Motor neuron (in vitro differentiated cells): ENCODE data around the gene NFE2L2. TPM values are rescaled to one million over a fixed set of nuclear protein-coding genes. Genes with fewer than 3 reads are reported as not detected.
A peak's percentile ranks its signal among the peaks of the same experiment; 100 is the strongest.
"Not testable (repeated sequence)": the region's sequence is repeated elsewhere in the genome, so short reads cannot be mapped to it uniquely, and the experiment has no call there.

Experiments
- ATAC-seq, 8 experiments: fragments of 200-7000 bp; cut with Tn5 transposase; replicated peaks in 6 of 8; 2 replicates each; pipeline ENCODE4 v1.8.0; 2021; ENCODE audit warnings: mild to moderate bottlenecking in 8 of 8, moderate library complexity in 8 of 8
- H3K27ac ChIP-seq, 2 donors: fragments of 250-450 bp; sonication (Bioruptor Pico); 2 replicates each; pipeline ENCODE4 v1.9.0; 2021; ENCODE audit warnings: antibody characterized with exemption in 2 of 2, mild to moderate bottlenecking in 2 of 2, moderate library complexity in 1 of 2
- H3K4me1 ChIP-seq, 2 donors: fragments of 250-450 bp; sonication (Bioruptor Pico); replicated peaks in 1 of 2; 2 replicates each; pipeline ENCODE4 v1.6.1; 2021; ENCODE audit warnings: antibody characterized with exemption in 2 of 2, mild to moderate bottlenecking in 2 of 2, moderate library complexity in 1 of 2
- H3K4me3 ChIP-seq, 5 donors: fragments of 250-450 bp; sonication (Bioruptor Pico); 2 replicates each; pipeline ENCODE4 v1.9.0; 2021; ENCODE audit warnings: antibody characterized with exemption in 5 of 5, mild to moderate bottlenecking in 5 of 5, moderate library complexity in 4 of 5
- WGBS, 10 experiments: fragments of 450-650 bp; shearing (Covaris generic); methylation state at CpG; one replicate each; pipeline ENCODE4 v1.0.0; 2022; 5-methylcytosine and 5-hydroxymethylcytosine counted together
- in situ Hi-C, 9 experiments: fragments of 400-800 bp; cut with MboI; loops; one replicate each; pipeline ENCODE4 v1.15.0; 2021; ENCODE audit warnings: low sequenced_read_pairs in 9 of 9, low pct_unique_long_range_greater_than_20kb in 2 of 9; ENCODE audit not compliant: unreplicated experiment in 9 of 9
- total RNA-seq, 8 experiments: library from RNA; unstranded; fragments of 300-600 nt; gene quantifications; 2 replicates each; pipeline versions ENCODE4 v1.2.3 to v1.2.4, GENCODE V29; 2022

NFE2L2 gene
- total RNA-seq, 8 experiments from 2014 or later: 28.6 to 218 (median 62.0) TPM

DNA sequence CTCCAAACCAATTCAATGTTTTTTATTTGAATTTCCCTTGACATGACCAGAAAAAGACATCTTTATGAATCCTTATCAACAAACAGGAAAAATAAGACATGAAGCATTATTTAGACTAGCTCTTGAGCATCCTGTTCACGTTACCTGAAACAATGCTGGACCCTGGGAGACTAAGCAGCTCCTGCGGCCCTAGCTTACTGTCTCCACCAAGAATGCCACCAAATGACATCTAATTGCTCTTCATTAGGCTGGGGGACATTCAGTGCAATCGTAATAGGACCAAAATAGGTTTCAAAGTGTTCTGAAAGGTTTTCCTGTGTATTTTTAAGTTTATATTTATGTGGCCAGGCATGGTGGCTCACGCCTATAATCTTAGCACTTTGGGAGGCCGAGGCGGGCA is 25.5 kb downstream of the NFE2L2 start:
- H3K4me3 ChIP-seq: no peak overlapping the region
- in situ Hi-C loops: no loop called here
- WGBS, 10 experiments: 80 to 100% (median 97%) methylated on average over 1 to 4 of the region's 6 CpGs

DNA sequence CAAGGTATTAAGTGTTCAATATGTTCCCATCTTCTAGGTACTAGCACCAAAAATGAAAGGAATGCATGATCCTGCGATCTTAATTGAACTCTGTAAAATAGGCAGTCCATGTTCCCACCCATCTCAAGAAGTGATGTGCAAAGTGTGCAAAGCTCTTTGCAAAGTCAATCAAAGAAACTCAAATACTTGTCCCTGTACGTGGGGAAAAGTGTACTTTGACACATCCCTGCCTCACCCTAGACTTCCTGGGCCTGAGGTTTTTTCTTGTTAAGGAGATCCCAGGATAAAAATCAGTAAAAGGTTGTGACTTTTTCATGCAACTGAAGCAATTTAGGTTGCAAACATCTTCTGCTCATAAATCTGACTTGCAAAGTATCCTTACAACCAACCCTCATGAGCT is 26.6 kb downstream of the NFE2L2 start:
- ATAC-seq: no peak
- in situ Hi-C loops: no loop called here
- WGBS, 10 experiments: 25 to 100% (median 82%) methylated on average over 1 to 2 of the region's 2 CpGs; no CpG with 5 or more reads in 4 of the 10 experiments
- no peak overlapping the region for H3K27ac ChIP-seq
- no peak overlapping the region for H3K4me3 ChIP-seq
- peaks cover 5 to 21% of the 10 kb centered on the region in 2 donors for H3K4me1 ChIP-seq

More for the DNA sequence above, 25.5 kb downstream of the NFE2L2 start:
- ATAC-seq: no peak
- H3K4me1 ChIP-seq: peaks cover 5 to 21% of the 10 kb centered on the region in 2 donors
- H3K27ac ChIP-seq: no peak overlapping the region

- H3K4me1 ChIP-seq: peaks cover 5 to 9% of the 10 kb centered on the region in 2 donors
- no peak for ATAC-seq
- H3K4me3 ChIP-seq: no peak overlapping the region
- WGBS, 10 experiments: 87 to 100% (median 95%) methylated on average over 2 to 6 of the region's 6 CpGs; no CpG with 5 or more reads in 3 of the 10 experiments
- no peak overlapping the region for H3K27ac ChIP-seq
- in situ Hi-C loops: no loop called here
These were observed 28.6 kb downstream of the NFE2L2 start for GRCh38 chr2:177235855-177236437.

DNA sequence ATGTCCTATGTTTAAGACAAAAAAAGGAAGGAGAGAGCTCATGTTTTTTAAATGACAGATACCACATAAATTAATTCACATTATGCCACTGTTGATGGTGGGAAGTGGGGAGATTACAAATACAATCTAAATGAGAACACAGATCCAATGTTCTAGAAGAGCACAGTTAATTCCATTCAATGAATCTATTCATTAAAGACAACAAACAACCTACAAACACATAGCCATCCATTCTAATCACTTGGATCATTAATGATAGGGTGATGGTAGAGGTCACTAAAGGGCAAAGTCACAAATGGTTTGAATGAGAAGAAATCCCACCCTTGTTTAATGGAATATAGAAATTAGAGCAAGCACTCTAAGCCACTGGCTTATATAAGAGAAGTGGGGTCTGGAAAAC is 30.3 kb downstream of the NFE2L2 start:
- Histone ChIP-seq H3K4me3 (no peak overlapping the region), H3K4me1 (no peaks in the 10 kb centered on the region), H3K27ac (no peak overlapping the region)
- no peak for ATAC-seq
- in situ Hi-C loops: no loop called here

- Histone ChIP-seq H3K27ac (no peak overlapping the region), H3K4me1 (no peaks in the 10 kb centered on the region), H3K4me3 (no peak overlapping the region)
- no peak for ATAC-seq
- in situ Hi-C loops: no loop called here
- whole genome bisulfite sequencing, 10 experiments: 78 to 100% (median 94%) methylated on average over 2 to 8 of the region's 8 CpGs
These were observed 32.3 kb downstream of the NFE2L2 start for GRCh38 chr2:177232098-177232704.

GRCh38 chr2:177231270-177231669 is 33.3 kb downstream of the NFE2L2 start:
- in situ Hi-C loops: no loop called here
- Histone ChIP-seq H3K27ac (no peak overlapping the region), H3K4me1 (no peaks in the 10 kb centered on the region), H3K4me3 (no peak overlapping the region)
- no peak for ATAC-seq
- 86 to 100% (median 98%) methylated on average over 1 to 3 of the region's 3 CpGs; no CpG with 5 or more reads in 4 of the 10 experiments for WGBS, 10 experiments

GRCh38 chr2:177229442-177230242 is 34.9 kb downstream of the NFE2L2 start:
- H3K4me1 ChIP-seq: no peaks in the 10 kb centered on the region
- H3K4me3 ChIP-seq: no peak overlapping the region
- in situ Hi-C loops: no loop called here
- no peak overlapping the region for H3K27ac ChIP-seq
- ATAC-seq: peak in 6 of 8 experiments; percentile 6 to 56 (median 27)
- 80 to 100% (median 94%) methylated on average over 2 to 7 of the region's 8 CpGs for WGBS, 10 experiments

DNA sequence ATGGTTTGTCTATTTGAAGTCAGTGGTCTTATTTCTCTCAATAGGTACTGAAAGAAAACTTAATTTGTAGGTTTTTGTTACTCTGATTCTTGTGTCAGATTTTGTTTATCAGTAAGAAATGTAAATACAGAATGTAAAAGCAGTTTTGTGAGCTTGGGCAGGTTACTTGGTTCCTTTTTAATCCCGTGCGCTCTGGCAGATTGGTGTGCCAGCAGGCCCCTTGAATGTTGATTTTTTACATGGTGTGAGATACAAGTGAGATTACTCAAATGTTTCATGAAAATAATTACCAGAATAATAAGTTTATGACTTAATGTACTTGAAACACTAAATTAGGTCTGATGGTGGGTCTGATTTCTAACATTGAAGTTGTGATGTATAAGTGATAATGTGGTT is 38.6 kb downstream of the NFE2L2 start:
- WGBS, 10 experiments: 88 to 100% (median 93%) methylated on average over 2 of the region's 2 CpGs; no CpG with 5 or more reads in 6 of the 10 experiments
- no peak overlapping the region for H3K27ac ChIP-seq
- ATAC-seq: peak in 1 of 8 experiments; percentile 1
- in situ Hi-C loops: no loop called here
- no peak overlapping the region for H3K4me3 ChIP-seq
- H3K4me1 ChIP-seq: no peaks in the 10 kb centered on the region

DNA sequence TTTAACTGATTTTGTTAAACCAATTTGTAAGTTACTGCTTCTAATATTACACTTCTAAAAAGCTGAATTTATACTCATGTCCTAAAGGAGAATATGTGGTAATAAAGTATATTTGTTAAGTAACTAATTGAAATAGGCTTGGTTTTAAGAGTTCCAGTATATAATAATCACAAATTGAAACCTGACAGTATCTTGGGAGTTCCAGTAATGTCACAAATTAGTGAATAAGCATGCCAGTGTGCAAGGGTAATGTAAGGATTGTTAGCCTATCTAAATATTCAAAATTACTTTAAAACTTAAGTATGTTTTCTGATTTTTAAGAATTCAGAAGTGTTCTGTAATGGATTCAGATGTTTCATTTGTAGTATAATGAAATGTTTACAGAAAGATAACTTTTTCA is 41.1 kb downstream of the NFE2L2 start:
- H3K4me1 ChIP-seq, H3K27ac ChIP-seq, in situ Hi-C loops, H3K4me3 ChIP-seq, ATAC-seq: not testable (repeated sequence)

GRCh38 chr2:177221970-177222369 is 42.6 kb downstream of the NFE2L2 start:
- no peaks in the 10 kb centered on the region for H3K4me1 ChIP-seq
- H3K27ac ChIP-seq: no peak overlapping the region
- no peak for ATAC-seq
- in situ Hi-C loops: no loop called here
- H3K4me3 ChIP-seq: no peak overlapping the region
- 77 to 100% (median 95%) methylated on average over 1 to 3 of the region's 3 CpGs; no CpG with 5 or more reads in 1 of the 10 experiments for WGBS, 10 experiments

DNA sequence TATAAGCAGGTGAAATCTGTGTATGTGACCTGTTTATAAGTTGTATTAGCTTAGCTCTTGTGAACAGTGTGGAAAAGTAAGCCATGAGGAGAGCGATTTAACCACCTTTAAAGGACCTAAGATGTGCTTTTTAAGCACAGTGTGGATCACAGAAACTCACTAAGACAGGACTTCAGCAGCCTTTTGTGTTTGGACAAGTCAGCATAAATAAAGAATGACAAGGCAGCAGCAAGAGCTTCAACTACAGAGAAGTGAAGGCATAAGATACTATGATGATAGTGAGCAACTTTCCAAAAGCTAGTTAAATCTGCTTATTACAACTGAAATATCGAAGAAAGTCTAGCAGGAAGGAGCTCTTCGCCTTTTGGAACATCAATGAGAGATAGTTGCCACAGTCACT is 43.0 kb downstream of the NFE2L2 start:
- Histone ChIP-seq H3K4me3 (no peak overlapping the region), H3K4me1 (no peaks in the 10 kb centered on the region), H3K27ac (no peak overlapping the region)
- in situ Hi-C loops: no loop called here
- no peak for ATAC-seq
- WGBS, 10 experiments: 80 to 100% (median 98%) methylated on average over 1 to 3 of the region's 3 CpGs; no CpG with 5 or more reads in 2 of the 10 experiments

DNA sequence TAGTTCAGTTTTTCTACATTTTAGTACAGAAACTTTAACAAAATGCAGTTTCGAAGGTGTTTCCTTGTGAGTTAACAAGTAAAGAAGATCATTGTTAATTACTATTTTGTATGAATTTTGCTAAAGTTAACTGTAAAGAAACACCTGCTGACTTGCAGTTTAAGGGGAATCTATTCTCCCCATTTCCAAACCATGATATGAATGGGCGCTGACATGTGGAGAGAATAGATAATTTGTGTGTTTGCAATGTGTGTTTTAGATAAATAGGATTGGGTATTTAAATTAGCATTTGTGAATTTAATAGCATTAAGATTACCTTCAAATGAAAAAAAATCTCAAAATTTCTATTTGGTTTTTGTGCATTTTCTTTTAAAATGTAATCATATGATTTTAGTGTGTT is 44.7 kb downstream of the NFE2L2 start:
- H3K4me3 ChIP-seq, ATAC-seq, H3K27ac ChIP-seq, in situ Hi-C loops, H3K4me1 ChIP-seq: not testable (repeated sequence)
- WGBS, 10 experiments: 86 to 100% (median 100%) methylated on average over 1 of the region's 2 CpGs; no CpG with 5 or more reads in 3 of the 10 experiments

GRCh38 chr2:177217247-177217843 is 47.2 kb downstream of the NFE2L2 start:
- peaks cover 13 to 14% of the 10 kb centered on the region in 2 donors for H3K4me1 ChIP-seq
- in situ Hi-C loops: no loop called here
- no peak overlapping the region for H3K4me3 ChIP-seq
- no peak overlapping the region for H3K27ac ChIP-seq
- no peak for ATAC-seq
- 71 to 100% (median 91%) methylated on average over 1 to 5 of the region's 5 CpGs; no CpG with 5 or more reads in 1 of the 10 experiments for WGBS, 10 experiments
